Coronary artery (tissue), 2 donors: ENCODE results near the gene PTGIS.

ENCODE experiments used
- DNase-seq: peaks from one replicate; pipeline ENCODE4 v3.0.0-alpha.2; 2017; ENCODE audit warnings: low spot score
- H3K27ac ChIP-seq, 2 donors: fragments of 200-600 bp; sonication (generic); one replicate each; pipeline ENCODE4 v1.5.1; 2016 to 2019
- H3K4me3 ChIP-seq: fragments of 200-600 bp; sonication (generic); 2 replicates; pipeline ENCODE4 v1.5.1; 2016; ENCODE audit warnings: mild to moderate bottlenecking, moderate library complexity
- TF ChIP-seq, protein P1 (sequence below): fragments of 200-600 bp; sonication (generic); IDR thresholded peaks from one replicate; pipeline ENCODE4 v1.5.1; 2019; ENCODE audit warnings: antibody characterized with exemption

PTGIS gene

DNA sequence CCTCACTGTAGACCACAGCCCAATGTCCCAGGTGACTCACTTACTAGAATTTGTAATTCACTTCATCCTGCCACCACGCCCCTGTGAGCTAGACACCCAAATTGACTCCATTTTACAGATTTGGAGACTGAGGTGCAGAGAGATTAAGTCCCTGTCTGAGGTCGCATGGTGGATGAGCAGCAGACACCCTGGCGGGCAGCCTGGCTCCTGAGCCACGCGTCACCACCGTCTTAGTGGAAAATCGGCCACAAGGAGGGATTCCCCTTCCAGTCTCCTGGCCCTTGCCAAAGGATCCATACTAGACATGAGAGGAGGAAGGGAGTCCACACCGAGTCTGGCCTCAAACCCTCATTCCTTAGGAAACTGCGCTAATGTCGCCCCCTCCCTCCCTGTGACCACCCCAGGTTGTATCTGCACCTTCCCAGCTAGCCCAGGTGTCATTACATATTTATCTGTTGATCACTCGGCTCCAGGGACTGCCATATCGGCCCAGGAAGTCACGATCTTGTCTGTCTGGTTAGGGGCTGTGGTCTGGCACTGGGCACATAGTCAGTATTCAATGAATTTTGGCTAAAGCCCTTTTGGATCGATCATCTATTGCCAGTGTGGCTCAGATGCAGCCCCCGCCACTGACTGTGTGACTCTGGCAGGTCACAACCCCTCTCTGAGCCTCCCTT, 25.7 kb upstream of the PTGIS start:
- TF ChIP-seq, protein P1, sequence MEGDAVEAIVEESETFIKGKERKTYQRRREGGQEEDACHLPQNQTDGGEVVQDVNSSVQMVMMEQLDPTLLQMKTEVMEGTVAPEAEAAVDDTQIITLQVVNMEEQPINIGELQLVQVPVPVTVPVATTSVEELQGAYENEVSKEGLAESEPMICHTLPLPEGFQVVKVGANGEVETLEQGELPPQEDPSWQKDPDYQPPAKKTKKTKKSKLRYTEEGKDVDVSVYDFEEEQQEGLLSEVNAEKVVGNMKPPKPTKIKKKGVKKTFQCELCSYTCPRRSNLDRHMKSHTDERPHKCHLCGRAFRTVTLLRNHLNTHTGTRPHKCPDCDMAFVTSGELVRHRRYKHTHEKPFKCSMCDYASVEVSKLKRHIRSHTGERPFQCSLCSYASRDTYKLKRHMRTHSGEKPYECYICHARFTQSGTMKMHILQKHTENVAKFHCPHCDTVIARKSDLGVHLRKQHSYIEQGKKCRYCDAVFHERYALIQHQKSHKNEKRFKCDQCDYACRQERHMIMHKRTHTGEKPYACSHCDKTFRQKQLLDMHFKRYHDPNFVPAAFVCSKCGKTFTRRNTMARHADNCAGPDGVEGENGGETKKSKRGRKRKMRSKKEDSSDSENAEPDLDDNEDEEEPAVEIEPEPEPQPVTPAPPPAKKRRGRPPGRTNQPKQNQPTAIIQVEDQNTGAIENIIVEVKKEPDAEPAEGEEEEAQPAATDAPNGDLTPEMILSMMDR, result no peak
- DNase-seq, result no peak
- H3K4me3 ChIP-seq, result no peak overlapping the region
- peak overlapping the region; percentile 75 to 93 for H3K27ac ChIP-seq

DNA sequence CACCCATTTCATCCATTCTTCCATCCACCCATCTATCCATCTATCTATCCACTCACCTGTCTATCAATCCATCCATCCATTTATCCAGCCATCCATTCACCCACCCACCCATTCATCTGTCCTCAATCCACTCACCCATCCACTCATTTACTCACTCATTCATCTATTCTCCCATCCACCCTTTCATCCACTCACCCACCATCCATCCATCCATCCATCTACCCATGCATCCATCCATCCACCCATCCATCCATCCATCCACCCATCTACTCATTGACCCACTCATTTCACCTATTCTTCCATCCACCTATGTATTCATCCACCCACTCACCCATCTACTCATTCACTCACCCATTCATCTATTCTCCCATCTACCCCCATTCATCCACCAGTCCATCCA, 24.2 kb upstream of the PTGIS start:
- TF ChIP-seq, protein P1, result no peak
- Histone ChIP-seq H3K4me3 (no peak overlapping the region), H3K27ac (peak overlapping the region; percentile 75 to 93)
- no peak for DNase-seq

DNA sequence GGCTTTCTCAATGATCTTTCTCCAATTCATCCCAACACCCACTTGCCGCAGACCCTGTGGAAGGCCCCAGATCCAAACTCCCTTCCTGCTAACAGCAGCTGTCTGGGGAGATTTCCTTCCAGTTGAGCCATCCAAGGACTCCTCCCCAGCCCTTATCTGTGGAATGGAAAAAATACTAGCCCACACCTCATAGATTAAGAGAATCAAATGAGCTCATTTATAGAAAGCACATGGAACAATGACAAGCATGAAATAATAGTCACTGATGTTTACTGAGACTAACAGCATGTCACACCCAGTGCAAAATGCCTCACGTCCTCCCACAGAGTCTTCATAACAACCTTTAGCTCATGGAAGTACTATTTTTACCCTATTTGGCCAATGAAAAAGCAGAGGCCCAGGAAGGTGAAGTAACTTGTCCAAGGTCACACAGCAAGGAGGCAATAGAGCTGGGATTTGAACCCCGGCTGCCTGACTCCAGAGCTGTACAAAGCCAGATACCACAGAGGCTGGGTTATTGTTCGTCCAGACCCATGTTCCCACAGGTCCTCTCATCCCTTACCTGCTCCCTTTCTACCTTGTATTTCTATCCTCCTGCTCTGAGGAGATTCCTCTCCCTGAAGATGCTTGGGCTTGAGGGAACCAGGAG, 23.4 kb upstream of the PTGIS start:
- Histone ChIP-seq H3K27ac (peak overlapping the region; percentile 75 to 93), H3K4me3 (no peak overlapping the region)
- DNase-seq, result no peak
- TF ChIP-seq, protein P1, result no peak

DNA sequence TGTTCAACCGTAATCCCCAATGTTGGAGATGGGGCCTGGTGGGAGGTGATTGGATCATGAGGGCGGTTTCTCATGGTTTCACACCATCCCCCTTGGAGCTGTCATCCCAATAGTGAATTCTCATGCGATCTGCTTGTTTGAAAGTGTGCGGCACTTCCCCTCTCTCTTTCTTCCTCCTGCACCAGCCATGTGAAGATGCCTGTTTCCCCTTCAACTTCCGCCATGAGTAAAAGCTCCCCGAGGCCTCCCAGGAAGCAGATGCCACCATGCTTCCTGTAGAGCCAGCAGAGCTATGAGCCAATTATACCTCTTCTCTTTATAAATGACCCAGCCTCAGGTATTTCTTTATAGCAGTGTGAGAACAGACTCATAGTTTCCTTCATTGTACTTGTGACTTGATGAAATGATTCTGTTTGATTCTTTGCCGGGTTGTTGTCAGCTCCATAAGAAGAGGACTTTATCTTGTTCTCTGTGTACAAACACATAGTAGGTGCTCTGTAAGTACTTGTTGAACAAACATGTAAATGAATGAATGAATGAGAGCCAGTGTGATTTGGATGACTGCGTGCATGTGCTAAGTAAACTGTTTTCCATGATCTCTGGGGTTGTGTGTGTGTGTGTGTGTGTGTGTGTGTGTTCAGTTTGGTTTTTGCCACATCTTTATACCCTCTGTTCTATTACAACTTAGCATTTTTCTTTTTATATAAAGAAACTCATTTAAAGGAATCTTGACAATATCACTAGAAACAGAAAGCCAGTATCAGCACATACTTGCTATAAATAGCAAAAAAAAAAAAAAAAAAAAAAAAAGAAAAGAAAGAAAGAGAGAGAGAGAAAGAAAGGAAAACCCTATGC, 22.5 kb upstream of the PTGIS start:
- Histone ChIP-seq H3K4me3 (no peak overlapping the region), H3K27ac (peak overlapping the region; percentile 75 to 95)
- DNase-seq, result no peak
- TF ChIP-seq, protein P1, result no peak

DNA sequence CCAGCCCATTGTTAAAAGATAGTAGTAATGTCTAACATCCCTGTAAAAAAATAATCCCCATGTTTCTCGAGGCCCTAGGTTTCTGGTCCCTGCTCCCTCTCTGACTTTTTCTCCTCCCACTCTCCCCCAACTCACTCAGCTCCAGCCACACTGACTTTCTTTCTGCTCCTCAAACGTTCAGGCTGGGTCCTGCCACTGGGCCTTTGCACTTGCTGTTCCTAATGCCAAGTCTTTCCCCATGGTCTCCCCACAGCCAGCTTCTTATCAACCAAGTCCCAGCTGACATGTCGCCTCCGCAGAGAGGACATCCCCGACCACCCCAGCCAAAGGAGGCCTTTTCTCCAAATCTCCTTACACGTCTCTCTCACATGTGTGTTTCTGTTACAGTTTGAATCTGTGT, 21.8 kb upstream of the PTGIS start:
- TF ChIP-seq, protein P1, result no peak
- H3K27ac ChIP-seq, result peak overlapping the region; percentile 75 to 95

DNA sequence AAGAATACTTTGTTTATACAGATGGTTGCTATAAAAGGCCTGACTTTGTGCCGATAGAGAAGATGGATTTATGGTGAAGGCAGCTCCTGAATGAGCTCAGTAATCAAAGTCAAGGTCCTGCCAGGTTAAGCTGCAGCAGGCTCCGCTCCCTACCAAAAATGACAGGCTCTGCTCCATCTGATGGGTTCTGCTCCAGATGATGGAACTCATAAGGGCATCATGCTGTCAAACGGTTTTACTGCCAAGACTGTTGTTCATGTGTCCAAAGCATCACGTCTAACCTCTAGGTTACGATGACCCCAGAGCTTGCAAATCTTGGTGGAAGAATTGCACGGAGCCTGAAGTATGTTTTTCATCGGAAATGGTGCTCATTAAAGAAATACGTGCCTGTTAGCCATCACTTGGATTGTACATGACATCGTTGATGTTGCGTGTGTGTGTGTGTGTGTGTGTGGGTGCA, 19.2 kb upstream of the PTGIS start:
- H3K27ac ChIP-seq, result peak overlapping the region; percentile 75 to 95
- no peak overlapping the region for H3K4me3 ChIP-seq
- TF ChIP-seq, protein P1, result no peak
- DNase-seq, result no peak

More for the DNA sequence above, 21.8 kb upstream of the PTGIS start:
- DNase-seq, result no peak
- H3K4me3 ChIP-seq, result no peak overlapping the region
